K562 (cell line): ENCODE results near the gene ZFAND3. TPM values are rescaled to one million over a fixed set of nuclear protein-coding genes. Genes with fewer than 3 reads are reported as not detected.

Experiments
- ATAC-seq: fragments of 200-7000 bp; cut with Tn5 transposase; 3 replicates; pipeline ENCODE4 v1.9.1; 2020; ENCODE audit warnings: moderate library complexity
- BruUV-seq: library from RNA; stranded (reverse); fragments of 400-500 nt; replicated peaks from 2 replicates; lab custom pipeline; 2021; lab: Mats Ljungman, UMichigan
- CTCF ChIA-PET: fragments of 300-600 bp; formaldehyde crosslinking; extraction: SDS; loops from one replicate; lab custom pipeline; 2021; ENCODE audit warnings: low intra/inter-chr PET ratio; lab: Yijun Ruan, JAX
- POLR2A ChIA-PET: fragments of 300-600, 350-650 bp; sonication (Branson Sonifier 250); formaldehyde crosslinking; extraction: SDS; loops from one replicate; lab custom pipeline; 2021; ENCODE audit warnings: antibody characterized with exemption, inconsistent platforms; lab: Yijun Ruan, JAX
- DNase-seq, 4 experiments: peaks; one replicate each; pipeline versions ENCODE4 v3.0.0 to v3.0.0-alpha.2; 2011 to 2018; ENCODE audit warnings: low spot score in 3 of 4, mixed read lengths in 3 of 4; ENCODE audit errors: extremely low read depth in 1 of 4
- FAIRE-seq: peaks from 2 replicates; lab custom pipeline; 2011; peaks lifted over from hg19 to GRCh38; lab: Jason Lieb, UNC
- H2AFZ ChIP-seq: 2 replicates; pipeline ENCODE4 v1.6.0; 2011; ENCODE audit warnings: low read depth, low read length, control low read depth, inconsistent platforms
- H3K27ac ChIP-seq: fragments of 200-600 bp; 3 replicates; pipeline ENCODE4 v1.8.0; 2011; ENCODE audit warnings: low read depth, mild to moderate bottlenecking, control low read depth, inconsistent platforms, low read length, moderate library complexity, mixed read lengths; ENCODE audit errors: extremely low read depth
- H3K27me3 ChIP-seq, 2 experiments: fragments of 300-600 bp in 1 of 2; 2 replicates in 1 of 2; 3 replicates in 1 of 2; pipeline versions ENCODE4 v1.6.0 to v1.8.0; 2011; ENCODE audit warnings: inconsistent platforms in 2 of 2, low read length in 2 of 2, mild to moderate bottlenecking in 1 of 2, mixed read lengths in 1 of 2, moderate library complexity in 1 of 2; ENCODE audit not compliant: control insufficient read depth in 2 of 2, insufficient read depth in 2 of 2
- H3K36me3 ChIP-seq: fragments of 300-600 bp; 3 replicates; pipeline ENCODE4 v1.8.0; 2011; ENCODE audit warnings: mild to moderate bottlenecking, low read length, inconsistent platforms; ENCODE audit not compliant: control insufficient read depth, insufficient read depth
- H3K4me1 ChIP-seq, 2 experiments: fragments of 200-600 bp in 1 of 2; replicated peaks in 1 of 2; 2 replicates in 1 of 2; 3 replicates in 1 of 2; pipeline versions ENCODE4 v1.5.1 to v1.8.0; 2011; ENCODE audit warnings: inconsistent platforms in 2 of 2, low read length in 2 of 2, mild to moderate bottlenecking in 1 of 2, mixed read lengths in 1 of 2, moderate library complexity in 1 of 2; ENCODE audit not compliant: control insufficient read depth in 2 of 2, insufficient read depth in 2 of 2
- H3K4me2 ChIP-seq: 2 replicates; pipeline ENCODE4 v1.6.1; 2011; ENCODE audit warnings: low read length, control low read depth, inconsistent platforms, mixed read lengths; ENCODE audit not compliant: insufficient read depth
- H3K4me3 ChIP-seq: fragments of 200-600 bp; sonication (generic), shearing (Covaris generic); 2 replicates; pipeline ENCODE4 v1.5.1; 2016; ENCODE audit warnings: control low read depth, inconsistent platforms
- H3K79me2 ChIP-seq: fragments of 200-600 bp; 3 replicates; pipeline ENCODE4 v1.8.0; 2011; ENCODE audit warnings: low read length, inconsistent platforms; ENCODE audit not compliant: control insufficient read depth, insufficient read depth
- H3K9ac ChIP-seq, 2 experiments: 2 replicates each; pipeline versions ENCODE4 v1.6.0 to v1.6.1; 2011; ENCODE audit warnings: low read depth in 2 of 2, low read length in 2 of 2, control low read depth in 1 of 2, inconsistent platforms in 1 of 2, mild to moderate bottlenecking in 1 of 2, mixed read lengths in 1 of 2; ENCODE audit not compliant: insufficient read depth in 1 of 2
- H3K9me1 ChIP-seq: one replicate; pipeline ENCODE4 v1.6.0; 2011; ENCODE audit warnings: inconsistent platforms, mild to moderate bottlenecking, low read length, moderate library complexity; ENCODE audit not compliant: control insufficient read depth, insufficient read depth
- H3K9me3 ChIP-seq: replicated peaks from 2 replicates; pipeline ENCODE4 v1.5.1; 2011; ENCODE audit warnings: low read depth, low read length, inconsistent platforms; ENCODE audit not compliant: control insufficient read depth, insufficient read depth
- H4K20me1 ChIP-seq: replicated peaks from 2 replicates; pipeline ENCODE4 v1.6.1; 2011; ENCODE audit warnings: low read length, inconsistent platforms, mixed read lengths; ENCODE audit not compliant: control insufficient read depth, insufficient read depth
- AFF4 ChIP-seq: sonication (generic); formaldehyde crosslinking; IDR thresholded peaks from 2 replicates; pipeline ENCODE4 v1.8.0; 2023; ENCODE audit warnings: mild to moderate bottlenecking, missing genetic modification reagents
- CHCHD3 ChIP-seq: fragments of 250-450 bp; sonication (Bioruptor Pico); IDR thresholded peaks from 2 replicates; pipeline ENCODE4 v2.1.2; 2022; ENCODE audit warnings: mild to moderate bottlenecking
- CREBBP ChIP-seq: IDR thresholded peaks from one replicate; pipeline ENCODE4 v1.6.1; 2012; ENCODE audit warnings: low read depth, mild to moderate bottlenecking, control low read depth, inconsistent platforms, low read length
- EZH2 ChIP-seq: IDR thresholded peaks from 2 replicates; pipeline ENCODE4 v1.6.1; 2012; ENCODE audit warnings: low read depth, mild to moderate bottlenecking, inconsistent platforms, low read length, borderline replicate concordance
- MAFK ChIP-seq: IDR thresholded peaks from 2 replicates; pipeline ENCODE4 v1.6.1; 2011; ENCODE audit warnings: low read length, improper control_type of control experiment
- POLR2G ChIP-seq: fragments of 200-400 bp; formaldehyde crosslinking; IDR thresholded peaks from 2 replicates; pipeline ENCODE4 v1.6.1; 2017; ENCODE audit warnings: low read depth, mild to moderate bottlenecking, antibody characterized with exemption, low read length, moderate library complexity
- SMAD3 ChIP-seq: fragments of 450-650 bp; formaldehyde crosslinking; conservative IDR thresholded peaks from 2 replicates; pipeline ENCODE4 v1.4.0; 2020; ENCODE audit warnings: mild to moderate bottlenecking
- SPI1 ChIP-seq: IDR thresholded peaks from 2 replicates; pipeline ENCODE4 v1.6.1; 2011; ENCODE audit warnings: low read depth, low read length, control low read depth, borderline replicate concordance
- TBL1XR1 ChIP-seq, 2 experiments: IDR thresholded peaks; 2 replicates each; pipeline ENCODE4 v1.6.1; 2012; ENCODE audit warnings: improper control_type of control experiment in 2 of 2, low read length in 2 of 2, mild to moderate bottlenecking in 1 of 2
- ZNF212 ChIP-seq: fragments of 450-650 bp; formaldehyde crosslinking; IDR thresholded peaks from 2 replicates; pipeline ENCODE4 v1.4.0; 2020; ENCODE audit warnings: mild to moderate bottlenecking
- ZNF324 ChIP-seq: fragments of 250-450 bp; sonication (Bioruptor Pico); IDR thresholded peaks from 2 replicates; pipeline ENCODE4 v1.4.0; 2020; ENCODE audit warnings: mild to moderate bottlenecking
- WGBS: fragments of 100-300 bp; shearing (Covaris generic); methylation state at CpG from one replicate; pipeline ENCODE4 v1.1.6; 2016; ENCODE audit warnings: low coverage, mixed read lengths; ENCODE audit not compliant: insufficient coverage; ENCODE audit errors: missing lambda C conversion rate; 5-methylcytosine and 5-hydroxymethylcytosine counted together
- in situ Hi-C: fragments of 300-500 bp; cut with MboI; formaldehyde crosslinking; loops from 4 replicates; pipeline ENCODE4 v1.15.0; 2018; ENCODE audit warnings: inconsistent platforms, mixed read lengths
- intact Hi-C: fragments of 100-400 bp; cut with micrococcal nuclease; formaldehyde crosslinking; loops from 2 replicates; pipeline ENCODE4 v1.14.2; 2022
- polyA plus RNA-seq, 8 experiments: library from polyadenylated mRNA; depleted of rRNA in 4 of 8; stranded (reverse) in 5 of 8; unstranded in 3 of 8; fragments of >200 nt; fragmentation: Nextera tagmentation in 2 of 8; fragmentation: Illumina TruSeq in 1 of 8; extraction: Ambion mirVana in 2 of 8; extraction: Trizol in 1 of 8; gene quantifications; 2 replicates each; pipeline versions ENCODE4 v1.2.1 to v1.2.3, GENCODE V29; 2011 to 2014; ENCODE audit warnings: inconsistent platforms in 1 of 8, missing spikeins in 1 of 8
- total RNA-seq, 7 experiments: library from RNA; depleted of rRNA in 6 of 7; stranded (reverse); fragments of >200 nt in 6 of 7; fragmentation: Illumina TruSeq in 2 of 7; extraction: Trizol in 2 of 7; gene quantifications; 2 replicates each; pipeline versions ENCODE4 v1.2.1 to v1.2.3, GENCODE V29; 2011 to 2021; ENCODE audit warnings: low replicate concordance in 1 of 7
- TF ChIP-seq, protein P1 (sequence below): fragments of 450-650 bp; formaldehyde crosslinking; IDR thresholded peaks from 2 replicates; pipeline ENCODE4 v1.4.0; 2022; ENCODE audit warnings: missing genetic modification characterization
- TF ChIP-seq, protein P2 (sequence below), 2 experiments: fragments of 450-650 bp; IDR thresholded peaks; 2 replicates each; pipeline ENCODE4 v1.6.1; 2016

The ZFAND3 gene
- total and polyA plus RNA-seq, 9 of the 15 experiments (the other 6 are each of a cell fraction or from before 2014, with no cell fraction given), result 0.81 to 26.6 (median 11.8) TPM

- TF ChIP-seq, protein P1, sequence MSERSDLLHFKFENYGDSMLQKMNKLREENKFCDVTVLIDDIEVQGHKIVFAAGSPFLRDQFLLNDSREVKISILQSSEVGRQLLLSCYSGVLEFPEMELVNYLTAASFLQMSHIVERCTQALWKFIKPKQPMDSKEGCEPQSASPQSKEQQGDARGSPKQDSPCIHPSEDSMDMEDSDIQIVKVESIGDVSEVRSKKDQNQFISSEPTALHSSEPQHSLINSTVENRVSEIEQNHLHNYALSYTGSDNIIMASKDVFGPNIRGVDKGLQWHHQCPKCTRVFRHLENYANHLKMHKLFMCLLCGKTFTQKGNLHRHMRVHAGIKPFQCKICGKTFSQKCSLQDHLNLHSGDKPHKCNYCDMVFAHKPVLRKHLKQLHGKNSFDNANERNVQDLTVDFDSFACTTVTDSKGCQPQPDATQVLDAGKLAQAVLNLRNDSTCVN (CRISPR knock-in tag), result no peak
- TF ChIP-seq SMAD3 (CRISPR knock-in tag), result no peak
- TF ChIP-seq ZNF212 (CRISPR knock-in tag), result no peak
- no peak for TF ChIP-seq EZH2
Measured at GRCh38 chr6:37988127-37988526, 168.6 kb downstream of the ZFAND3 start (continued).

DNA sequence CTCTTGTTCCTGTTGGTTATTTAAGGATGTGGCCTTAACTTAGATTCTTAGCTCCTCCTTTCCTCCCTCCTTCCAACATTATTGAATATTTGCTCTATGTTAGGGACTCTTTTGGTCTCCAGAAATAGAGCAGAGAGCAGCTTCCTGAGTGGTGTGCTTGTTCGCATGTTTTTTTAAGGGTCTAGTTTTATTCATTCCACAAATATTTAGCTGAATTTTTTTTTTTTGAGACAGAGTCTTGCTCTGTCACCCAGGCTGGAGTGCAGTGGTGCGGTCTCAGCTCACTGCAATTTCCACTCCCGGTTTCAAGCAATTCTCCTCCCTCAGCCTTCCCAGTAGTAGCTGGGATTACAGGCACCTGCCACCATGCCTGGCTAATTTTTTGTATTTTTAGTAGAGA, 169.2 kb downstream of the ZFAND3 start:
- BruUV-seq, result no TSS peak
- DNase-seq, result no peak
- Histone ChIP-seq H4K20me1 (peaks cover 6% of the 10 kb centered on the region; the same call in 1 of the 2 replicates), H3K36me3 (no peaks in the 10 kb centered on the region), H3K27ac (no peak overlapping the region), H3K27me3 (no peaks in the 10 kb centered on the region), H3K9me3 (no peaks in the 10 kb centered on the region), H3K4me3 (no peak overlapping the region), H3K9ac (no peak overlapping the region), H3K9me1 (no peaks in the 10 kb centered on the region), H3K4me2 (no peak overlapping the region), H3K4me1 (no peaks in the 10 kb centered on the region; a peak in 1 of 5 replicates), H2AFZ (no peak overlapping the region), H3K79me2 (peaks cover 5% of the 10 kb centered on the region; the same call in 1 of the 3 replicates)
- ChIA-PET CTCF (no interaction called here), POLR2A (interaction anchor here (1.4 kb wide), 1 partner anchor 64 kb away, joined by 3 read pairs; no protein-coding TSS in a partner anchor)
- no peak for FAIRE-seq
- TF ChIP-seq AFF4 (CRISPR knock-in tag) (no peak), MAFK (no peak), POLR2G (no peak), TBL1XR1 (IDR thresholded peaks at IDR 0.05; ENCODE audit: low read length in 2 of 2) (no peak), CREBBP (no peak), CHCHD3 (CRISPR knock-in tag) (no peak), SPI1 (no peak), ZNF324 (CRISPR knock-in tag) (no peak)
- TF ChIP-seq, protein P2, sequence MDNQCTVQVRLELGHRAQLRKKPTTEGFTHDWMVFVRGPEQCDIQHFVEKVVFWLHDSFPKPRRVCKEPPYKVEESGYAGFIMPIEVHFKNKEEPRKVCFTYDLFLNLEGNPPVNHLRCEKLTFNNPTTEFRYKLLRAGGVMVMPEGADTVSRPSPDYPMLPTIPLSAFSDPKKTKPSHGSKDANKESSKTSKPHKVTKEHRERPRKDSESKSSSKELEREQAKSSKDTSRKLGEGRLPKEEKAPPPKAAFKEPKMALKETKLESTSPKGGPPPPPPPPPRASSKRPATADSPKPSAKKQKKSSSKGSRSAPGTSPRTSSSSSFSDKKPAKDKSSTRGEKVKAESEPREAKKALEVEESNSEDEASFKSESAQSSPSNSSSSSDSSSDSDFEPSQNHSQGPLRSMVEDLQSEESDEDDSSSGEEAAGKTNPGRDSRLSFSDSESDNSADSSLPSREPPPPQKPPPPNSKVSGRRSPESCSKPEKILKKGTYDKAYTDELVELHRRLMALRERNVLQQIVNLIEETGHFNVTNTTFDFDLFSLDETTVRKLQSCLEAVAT (IDR thresholded peaks at IDR 0.05), result no peak
- intact Hi-C loops (no loop called here), in situ Hi-C loops (no loop called here)
- 64% methylated on average over 3 of the region's 3 CpGs for WGBS
- ATAC-seq, result no peak
